K562 (cell line): ENCODE measurements around the gene PGS1. TPM values are rescaled to one million over a fixed set of nuclear protein-coding genes. Genes with fewer than 3 reads are reported as not detected.
A peak's percentile ranks its signal among the peaks of the same experiment; 100 is the strongest.

Experiments
- ATAC-seq: fragments of 200-7000 bp; cut with Tn5 transposase; 3 replicates; pipeline ENCODE4 v1.9.1; 2020; ENCODE audit warnings: moderate library complexity
- BruUV-seq: library from RNA; stranded (reverse); fragments of 400-500 nt; replicated peaks from 2 replicates; lab custom pipeline; 2021; lab: Mats Ljungman, UMichigan
- CTCF ChIA-PET: fragments of 300-600 bp; formaldehyde crosslinking; extraction: SDS; loops from one replicate; lab custom pipeline; 2021; ENCODE audit warnings: low intra/inter-chr PET ratio; lab: Yijun Ruan, JAX
- POLR2A ChIA-PET: fragments of 300-600, 350-650 bp; sonication (Branson Sonifier 250); formaldehyde crosslinking; extraction: SDS; loops from one replicate; lab custom pipeline; 2021; ENCODE audit warnings: antibody characterized with exemption, inconsistent platforms; lab: Yijun Ruan, JAX
- DNase-seq, 4 experiments: peaks; one replicate each; pipeline versions ENCODE4 v3.0.0 to v3.0.0-alpha.2; 2011 to 2018; ENCODE audit warnings: low spot score in 3 of 4, mixed read lengths in 3 of 4; ENCODE audit errors: extremely low read depth in 1 of 4
- FAIRE-seq: peaks from 2 replicates; lab custom pipeline; 2011; peaks lifted over from hg19 to GRCh38; lab: Jason Lieb, UNC
- H2AFZ ChIP-seq: 2 replicates; pipeline ENCODE4 v1.6.0; 2011; ENCODE audit warnings: low read depth, low read length, control low read depth, inconsistent platforms
- H3K27ac ChIP-seq: fragments of 200-600 bp; 3 replicates; pipeline ENCODE4 v1.8.0; 2011; ENCODE audit warnings: low read depth, mild to moderate bottlenecking, control low read depth, inconsistent platforms, low read length, moderate library complexity, mixed read lengths; ENCODE audit errors: extremely low read depth
- H3K27me3 ChIP-seq, 2 experiments: fragments of 300-600 bp in 1 of 2; 2 replicates in 1 of 2; 3 replicates in 1 of 2; pipeline versions ENCODE4 v1.6.0 to v1.8.0; 2011; ENCODE audit warnings: inconsistent platforms in 2 of 2, low read length in 2 of 2, mild to moderate bottlenecking in 1 of 2, mixed read lengths in 1 of 2, moderate library complexity in 1 of 2; ENCODE audit not compliant: control insufficient read depth in 2 of 2, insufficient read depth in 2 of 2
- H3K36me3 ChIP-seq: fragments of 300-600 bp; 3 replicates; pipeline ENCODE4 v1.8.0; 2011; ENCODE audit warnings: mild to moderate bottlenecking, low read length, inconsistent platforms; ENCODE audit not compliant: control insufficient read depth, insufficient read depth
- H3K4me1 ChIP-seq, 2 experiments: fragments of 200-600 bp in 1 of 2; replicated peaks in 1 of 2; 2 replicates in 1 of 2; 3 replicates in 1 of 2; pipeline versions ENCODE4 v1.5.1 to v1.8.0; 2011; ENCODE audit warnings: inconsistent platforms in 2 of 2, low read length in 2 of 2, mild to moderate bottlenecking in 1 of 2, mixed read lengths in 1 of 2, moderate library complexity in 1 of 2; ENCODE audit not compliant: control insufficient read depth in 2 of 2, insufficient read depth in 2 of 2
- H3K4me2 ChIP-seq: 2 replicates; pipeline ENCODE4 v1.6.1; 2011; ENCODE audit warnings: low read length, control low read depth, inconsistent platforms, mixed read lengths; ENCODE audit not compliant: insufficient read depth
- H3K4me3 ChIP-seq: fragments of 200-600 bp; sonication (generic), shearing (Covaris generic); 2 replicates; pipeline ENCODE4 v1.5.1; 2016; ENCODE audit warnings: control low read depth, inconsistent platforms
- H3K79me2 ChIP-seq: fragments of 200-600 bp; 3 replicates; pipeline ENCODE4 v1.8.0; 2011; ENCODE audit warnings: low read length, inconsistent platforms; ENCODE audit not compliant: control insufficient read depth, insufficient read depth
- H3K9ac ChIP-seq, 2 experiments: 2 replicates each; pipeline versions ENCODE4 v1.6.0 to v1.6.1; 2011; ENCODE audit warnings: low read depth in 2 of 2, low read length in 2 of 2, control low read depth in 1 of 2, inconsistent platforms in 1 of 2, mild to moderate bottlenecking in 1 of 2, mixed read lengths in 1 of 2; ENCODE audit not compliant: insufficient read depth in 1 of 2
- H3K9me1 ChIP-seq: one replicate; pipeline ENCODE4 v1.6.0; 2011; ENCODE audit warnings: inconsistent platforms, mild to moderate bottlenecking, low read length, moderate library complexity; ENCODE audit not compliant: control insufficient read depth, insufficient read depth
- H3K9me3 ChIP-seq: replicated peaks from 2 replicates; pipeline ENCODE4 v1.5.1; 2011; ENCODE audit warnings: low read depth, low read length, inconsistent platforms; ENCODE audit not compliant: control insufficient read depth, insufficient read depth
- H4K20me1 ChIP-seq: replicated peaks from 2 replicates; pipeline ENCODE4 v1.6.1; 2011; ENCODE audit warnings: low read length, inconsistent platforms, mixed read lengths; ENCODE audit not compliant: control insufficient read depth, insufficient read depth
- BMI1 ChIP-seq: fragments of 150-350 bp; IDR thresholded peaks from 2 replicates; pipeline ENCODE4 v1.6.1; 2014; ENCODE audit warnings: low read length
- KLF13 ChIP-seq: fragments of 450-650 bp; IDR thresholded peaks from 2 replicates; pipeline ENCODE4 v1.6.1; 2016; ENCODE audit warnings: missing genetic modification characterization, low read depth, mild to moderate bottlenecking, missing compliant biosample characterization, moderate library complexity, borderline replicate concordance
- POLR2AphosphoS5 ChIP-seq: IDR thresholded peaks from 2 replicates; pipeline ENCODE4 v1.6.1; 2011; ENCODE audit warnings: mild to moderate bottlenecking, low read depth, low read length, moderate library complexity; ENCODE audit not compliant: control insufficient read depth, insufficient read depth
- SP1 ChIP-seq: sonication (generic); formaldehyde crosslinking; IDR thresholded peaks from 2 replicates; pipeline ENCODE4 v1.8.1; 2022; ENCODE audit warnings: mild to moderate bottlenecking, missing genetic modification reagents
- SPI1 ChIP-seq: IDR thresholded peaks from 2 replicates; pipeline ENCODE4 v1.6.1; 2011; ENCODE audit warnings: low read depth, low read length, control low read depth, borderline replicate concordance
- TRIM24 ChIP-seq, 2 experiments: fragments of 450-650 bp; IDR thresholded peaks; 2 replicates each; pipeline ENCODE4 v1.6.1; 2016
- ZFP36 ChIP-seq: fragments of 150-350 bp; IDR thresholded peaks from 2 replicates; pipeline ENCODE4 v1.6.1; 2018; ENCODE audit warnings: low read length, low read depth; ENCODE audit not compliant: partially characterized antibody
- ZNF407 ChIP-seq: fragments of 450-650 bp; IDR thresholded peaks from 2 replicates; pipeline ENCODE4 v1.6.1; 2016; ENCODE audit warnings: low read depth
- WGBS: fragments of 100-300 bp; shearing (Covaris generic); methylation state at CpG from one replicate; pipeline ENCODE4 v1.1.6; 2016; ENCODE audit warnings: low coverage, mixed read lengths; ENCODE audit not compliant: insufficient coverage; ENCODE audit errors: missing lambda C conversion rate; 5-methylcytosine and 5-hydroxymethylcytosine counted together
- in situ Hi-C: fragments of 300-500 bp; cut with MboI; formaldehyde crosslinking; loops from 4 replicates; pipeline ENCODE4 v1.15.0; 2018; ENCODE audit warnings: inconsistent platforms, mixed read lengths
- intact Hi-C: fragments of 100-400 bp; cut with micrococcal nuclease; formaldehyde crosslinking; loops from 2 replicates; pipeline ENCODE4 v1.14.2; 2022
- polyA plus RNA-seq, 8 experiments: library from polyadenylated mRNA; depleted of rRNA in 4 of 8; stranded (reverse) in 5 of 8; unstranded in 3 of 8; fragments of >200 nt; fragmentation: Nextera tagmentation in 2 of 8; fragmentation: Illumina TruSeq in 1 of 8; extraction: Ambion mirVana in 2 of 8; extraction: Trizol in 1 of 8; gene quantifications; 2 replicates each; pipeline versions ENCODE4 v1.2.1 to v1.2.3, GENCODE V29; 2011 to 2014; ENCODE audit warnings: inconsistent platforms in 1 of 8, missing spikeins in 1 of 8
- total RNA-seq, 7 experiments: library from RNA; depleted of rRNA in 6 of 7; stranded (reverse); fragments of >200 nt in 6 of 7; fragmentation: Illumina TruSeq in 2 of 7; extraction: Trizol in 2 of 7; gene quantifications; 2 replicates each; pipeline versions ENCODE4 v1.2.1 to v1.2.3, GENCODE V29; 2011 to 2021; ENCODE audit warnings: low replicate concordance in 1 of 7

Gene PGS1
- total and polyA plus RNA-seq, 9 of the 15 experiments (the other 6 are each of a cell fraction or from before 2014, with no cell fraction given), result 1.3 to 39.4 (median 22.3) TPM

- intact Hi-C loops, result no loop called here
- in situ Hi-C loops, result no loop called here
- H4K20me1 ChIP-seq, result peaks cover 9% of the 10 kb centered on the region
- no peak for FAIRE-seq
- ATAC-seq, result no peak
- H2AFZ ChIP-seq, result no peak overlapping the region
- no peak overlapping the region for H3K27ac ChIP-seq
- BruUV-seq, result no TSS peak
- DNase-seq, result no peak
- TF ChIP-seq POLR2AphosphoS5 (no peak), SP1 (CRISPR knock-in tag) (no peak), ZFP36 (no peak)
- TF ChIP-seq, all 486 proteins: peak for 0
- WGBS, result 60% methylated on average over 14 of the region's 16 CpGs
- no peaks in the 10 kb centered on the region for H3K27me3 ChIP-seq
- peaks cover 29 to 41% of the 10 kb centered on the region in 2 experiments for H3K4me1 ChIP-seq
- H3K9me1 ChIP-seq, result peaks cover 5% of the 10 kb centered on the region
- no peaks in the 10 kb centered on the region for H3K9me3 ChIP-seq
- H3K4me3 ChIP-seq, result no peak overlapping the region
- CTCF ChIA-PET, result no interaction called here
- peaks cover 4% of the 10 kb centered on the region for H3K79me2 ChIP-seq
- H3K36me3 ChIP-seq, result peaks cover 9% of the 10 kb centered on the region; the same call in 2 of the 3 replicates
- H3K4me2 ChIP-seq, result no peak overlapping the region
- POLR2A ChIA-PET, result interaction anchor here (0.6 to 0.9 kb wide), 5 partner anchors 9 to 194 kb away, joined by 3 to 6 read pairs (median 3); partner anchors contain the start of gene SOCS3
- peak overlapping the region in 1 of 2 experiments; percentile 43; a peak in 2 of 4 replicates for H3K9ac ChIP-seq
Measured at GRCh38 chr17:78351449-78352006, 26.9 kb upstream of the PGS1 start.

GRCh38 chr17:78353834-78354233, 24.6 kb upstream of the PGS1 start:
- ChIA-PET POLR2A (no interaction called here), CTCF (no interaction called here)
- Histone ChIP-seq H3K36me3 (peaks cover 31% of the 10 kb centered on the region), H3K4me3 (no peak overlapping the region), H3K9me3 (no peaks in the 10 kb centered on the region), H3K4me1 (peaks cover 47 to 62% of the 10 kb centered on the region in 2 experiments), H3K27ac (no peak overlapping the region), H3K4me2 (peak overlapping the region; percentile 56; the same call in 1 of the 2 replicates), H3K9ac (peak overlapping the region in 1 of 2 experiments; percentile 43; a peak in 1 of 4 replicates), H3K27me3 (no peaks in the 10 kb centered on the region), H2AFZ (no peak overlapping the region), H3K79me2 (peaks cover 26% of the 10 kb centered on the region), H4K20me1 (peaks cover 29% of the 10 kb centered on the region), H3K9me1 (peaks cover 23% of the 10 kb centered on the region)
- in situ Hi-C loops (no loop called here), intact Hi-C loops (no loop called here)
- FAIRE-seq (no peak), DNase-seq (no peak), ATAC-seq (no peak)
- no TSS peak for BruUV-seq
- 88% methylated on average over 8 of the region's 8 CpGs for WGBS
- TF ChIP-seq TRIM24 (IDR thresholded peaks at IDR 0.05) (no peak), BMI1 (no peak), SPI1 (no peak), KLF13 (tag) (no peak), ZNF407 (no peak)
